Measurements from ENCODE around the gene SLC12A5.

DNA sequence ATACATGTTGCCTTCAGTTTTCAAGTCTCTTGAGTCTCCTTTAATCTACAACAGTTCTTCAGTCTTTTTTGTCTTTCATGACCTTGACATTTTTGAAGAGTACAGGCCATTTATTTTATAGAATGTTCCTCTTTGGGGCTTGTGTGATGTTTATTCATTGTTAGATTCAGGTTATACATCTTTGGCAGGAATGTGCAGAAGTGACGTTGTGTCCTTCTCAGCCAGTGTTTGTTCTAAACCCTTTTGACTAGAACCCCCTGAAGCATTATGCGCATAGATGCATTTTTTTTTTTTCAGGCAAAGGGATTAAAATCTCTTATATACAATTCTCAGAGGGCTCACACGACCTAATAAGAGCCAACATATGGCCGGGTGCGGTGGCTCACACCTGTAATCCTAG lies 72.0 kb downstream of the SLC12A5 start:
- TF ChIP-seq, protein P1, sequence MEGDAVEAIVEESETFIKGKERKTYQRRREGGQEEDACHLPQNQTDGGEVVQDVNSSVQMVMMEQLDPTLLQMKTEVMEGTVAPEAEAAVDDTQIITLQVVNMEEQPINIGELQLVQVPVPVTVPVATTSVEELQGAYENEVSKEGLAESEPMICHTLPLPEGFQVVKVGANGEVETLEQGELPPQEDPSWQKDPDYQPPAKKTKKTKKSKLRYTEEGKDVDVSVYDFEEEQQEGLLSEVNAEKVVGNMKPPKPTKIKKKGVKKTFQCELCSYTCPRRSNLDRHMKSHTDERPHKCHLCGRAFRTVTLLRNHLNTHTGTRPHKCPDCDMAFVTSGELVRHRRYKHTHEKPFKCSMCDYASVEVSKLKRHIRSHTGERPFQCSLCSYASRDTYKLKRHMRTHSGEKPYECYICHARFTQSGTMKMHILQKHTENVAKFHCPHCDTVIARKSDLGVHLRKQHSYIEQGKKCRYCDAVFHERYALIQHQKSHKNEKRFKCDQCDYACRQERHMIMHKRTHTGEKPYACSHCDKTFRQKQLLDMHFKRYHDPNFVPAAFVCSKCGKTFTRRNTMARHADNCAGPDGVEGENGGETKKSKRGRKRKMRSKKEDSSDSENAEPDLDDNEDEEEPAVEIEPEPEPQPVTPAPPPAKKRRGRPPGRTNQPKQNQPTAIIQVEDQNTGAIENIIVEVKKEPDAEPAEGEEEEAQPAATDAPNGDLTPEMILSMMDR (conservative IDR thresholded peaks at IDR 0.05), result no peak
- TF ChIP-seq EZH2 (IDR thresholded peaks at IDR 0.05; ENCODE audit: low read depth), result no peak
